Lower leg skin (tissue), 4 donors: ENCODE measurements around the gene CAB39L. TPM values are rescaled to one million over a fixed set of nuclear protein-coding genes. Genes with fewer than 3 reads are reported as not detected.

Experiments used
- DNase-seq, 2 donors: peaks; one replicate each; pipeline ENCODE4 v3.0.0-alpha.2; 2019; ENCODE audit warnings: low spot score in 2 of 2
- H3K4me3 ChIP-seq: fragments of 200-600 bp; sonication (generic); 2 replicates; pipeline ENCODE4 v1.5.1; 2017; ENCODE audit warnings: mild to moderate bottlenecking, low read depth; ENCODE audit not compliant: poor library complexity, severe bottlenecking
- POLR2A ChIP-seq, 2 donors: fragments of 450-650 bp; IDR thresholded peaks; one replicate each; pipeline ENCODE4 v1.6.1; 2016 to 2017; ENCODE audit warnings: antibody characterized with exemption in 2 of 2, mild to moderate bottlenecking in 1 of 2, moderate library complexity in 1 of 2
- WGBS, 2 donors: methylation state at CpG; one replicate each; pipeline ENCODE4 v1.1.5; 2018; 5-methylcytosine and 5-hydroxymethylcytosine counted together
- intact Hi-C: fragments of 100-400 bp; cut with DNase I; formaldehyde crosslinking; loops from one replicate; pipeline ENCODE4 v1.15.0; 2023; ENCODE audit warnings: low total_unique reads
- total RNA-seq, 4 donors: library from RNA; depleted of rRNA; stranded (reverse); fragments of >200 nt; gene quantifications; one replicate each; pipeline ENCODE4 v1.1.0, GENCODE V29; 2016
- TF ChIP-seq, protein P1 (sequence below), 3 donors: fragments of 450-650 bp; IDR thresholded peaks; one replicate each; pipeline ENCODE4 v1.5.1; 2016; ENCODE audit warnings: antibody characterized with exemption in 3 of 3, mild to moderate bottlenecking in 3 of 3, moderate library complexity in 2 of 3

CAB39L gene
- total RNA-seq, 4 donors from 2014 or later, result 14.9 to 31.1 (median 26.3) TPM

DNA sequence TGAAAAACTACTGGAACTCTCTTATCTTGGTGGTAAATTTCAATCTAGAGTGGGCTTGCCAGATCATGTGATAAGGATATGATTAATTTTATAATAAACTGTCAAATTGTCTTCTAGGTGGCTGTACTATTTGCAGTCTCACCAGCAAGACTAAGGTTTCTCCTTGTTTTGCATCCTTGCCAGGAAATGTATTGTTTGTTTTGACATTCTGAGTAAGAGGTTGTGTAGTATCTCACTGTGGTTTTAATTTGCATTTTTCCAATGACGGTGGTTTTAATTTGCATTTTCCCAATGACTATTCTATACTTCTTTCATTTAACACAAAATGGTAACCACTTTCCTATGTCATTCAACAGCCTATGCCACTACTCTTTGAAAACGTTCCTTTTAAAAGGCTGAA is 2.0 kb downstream of the CAB39L start:
- WGBS, 2 donors, result 69 to 83% methylated on average over 2 of the region's 2 CpGs
- no peak overlapping the region for H3K4me3 ChIP-seq
- intact Hi-C loops, result loop anchor here (2.0 to 10.0 kb wide), 2 partner anchors 53 to 167 kb away; partner anchors contain the start of gene PHF11
- no peak for DNase-seq
- no peak for TF ChIP-seq POLR2A (IDR thresholded peaks at IDR 0.05)
- TF ChIP-seq, protein P1, sequence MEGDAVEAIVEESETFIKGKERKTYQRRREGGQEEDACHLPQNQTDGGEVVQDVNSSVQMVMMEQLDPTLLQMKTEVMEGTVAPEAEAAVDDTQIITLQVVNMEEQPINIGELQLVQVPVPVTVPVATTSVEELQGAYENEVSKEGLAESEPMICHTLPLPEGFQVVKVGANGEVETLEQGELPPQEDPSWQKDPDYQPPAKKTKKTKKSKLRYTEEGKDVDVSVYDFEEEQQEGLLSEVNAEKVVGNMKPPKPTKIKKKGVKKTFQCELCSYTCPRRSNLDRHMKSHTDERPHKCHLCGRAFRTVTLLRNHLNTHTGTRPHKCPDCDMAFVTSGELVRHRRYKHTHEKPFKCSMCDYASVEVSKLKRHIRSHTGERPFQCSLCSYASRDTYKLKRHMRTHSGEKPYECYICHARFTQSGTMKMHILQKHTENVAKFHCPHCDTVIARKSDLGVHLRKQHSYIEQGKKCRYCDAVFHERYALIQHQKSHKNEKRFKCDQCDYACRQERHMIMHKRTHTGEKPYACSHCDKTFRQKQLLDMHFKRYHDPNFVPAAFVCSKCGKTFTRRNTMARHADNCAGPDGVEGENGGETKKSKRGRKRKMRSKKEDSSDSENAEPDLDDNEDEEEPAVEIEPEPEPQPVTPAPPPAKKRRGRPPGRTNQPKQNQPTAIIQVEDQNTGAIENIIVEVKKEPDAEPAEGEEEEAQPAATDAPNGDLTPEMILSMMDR (IDR thresholded peaks at IDR 0.05), result no peak

DNA sequence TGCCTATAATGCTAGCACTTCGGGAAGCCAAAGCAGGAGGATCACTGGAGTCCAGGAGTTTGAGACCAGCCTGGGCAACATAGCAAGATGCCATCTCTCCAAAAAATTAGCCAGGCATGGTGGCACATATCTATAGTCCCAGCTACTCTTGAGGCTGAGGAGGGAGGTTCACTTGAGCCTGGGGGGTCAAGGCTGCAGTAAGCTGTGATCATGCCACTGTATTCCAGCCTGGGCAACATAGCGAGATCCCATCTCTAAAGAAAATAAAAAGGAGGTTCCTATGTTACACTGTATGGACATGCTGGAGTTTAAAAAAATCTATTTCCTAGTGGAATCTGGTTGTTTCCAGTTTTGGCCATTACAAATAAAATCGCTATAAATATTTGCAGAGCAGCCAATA is 2.6 kb downstream of the CAB39L start:
- TF ChIP-seq, protein P1 (IDR thresholded peaks at IDR 0.05), result no peak
- TF ChIP-seq POLR2A (IDR thresholded peaks at IDR 0.05), result no peak
- H3K4me3 ChIP-seq, result no peak overlapping the region
- 93 to 96% methylated on average over 3 of the region's 3 CpGs for WGBS, 2 donors
- intact Hi-C loops, result loop anchor here (2.0 to 10.0 kb wide), 2 partner anchors 53 to 167 kb away; partner anchors contain the start of gene PHF11
- DNase-seq, result no peak

DNA sequence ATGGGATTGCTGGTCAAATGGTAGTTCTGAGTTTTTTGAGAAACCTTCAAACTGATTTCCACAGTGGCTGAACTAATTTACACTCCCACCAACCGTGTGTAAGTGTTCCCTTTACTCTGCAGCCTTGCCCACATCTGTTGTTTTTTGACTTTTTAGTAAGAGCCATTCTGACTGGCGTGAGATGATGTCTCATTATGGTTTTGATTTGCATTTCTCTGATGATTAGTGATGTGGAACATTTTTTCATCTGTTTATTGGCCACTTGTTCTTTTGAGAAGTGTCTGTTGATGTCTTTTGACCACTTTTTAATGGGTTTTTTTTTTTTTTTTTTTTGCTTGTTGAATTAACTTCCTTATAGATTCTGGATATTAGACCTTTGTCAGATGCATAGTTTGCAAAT is 4.3 kb downstream of the CAB39L start:
- intact Hi-C loops, result loop anchor here (2.0 to 10.0 kb wide), 3 partner anchors 55 to 943 kb away; partner anchors contain the start of gene PHF11
- 63 to 70% methylated on average over 2 of the region's 2 CpGs for WGBS, 2 donors
- no peak for TF ChIP-seq POLR2A (IDR thresholded peaks at IDR 0.05)
- TF ChIP-seq, protein P1 (IDR thresholded peaks at IDR 0.05), result no peak
- H3K4me3 ChIP-seq, result no peak overlapping the region
- no peak for DNase-seq

DNA sequence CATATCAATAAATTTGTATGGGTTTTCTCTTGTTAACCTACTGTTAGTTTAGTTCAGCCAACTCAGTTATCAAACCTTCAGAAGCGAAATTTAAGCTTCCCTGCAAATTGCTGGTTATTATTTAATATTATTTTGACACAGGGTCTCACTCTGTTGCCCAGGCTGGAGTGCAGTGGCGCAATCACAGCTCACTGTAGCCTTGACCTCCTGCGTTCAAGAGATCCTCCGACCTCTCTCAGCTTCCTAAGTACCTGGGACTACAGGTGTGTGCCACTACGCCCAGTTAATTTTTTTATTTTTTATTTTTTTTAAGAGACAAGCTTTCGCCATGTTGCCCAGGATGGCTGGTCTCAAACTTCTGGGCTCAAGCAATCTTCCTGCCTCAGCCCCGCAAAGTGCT is 6.2 kb downstream of the CAB39L start:
- no peak overlapping the region for H3K4me3 ChIP-seq
- DNase-seq, result no peak
- 87 to 93% methylated on average over 7 of the region's 7 CpGs for WGBS, 2 donors
- intact Hi-C loops, result loop anchor here (1.0 to 5.0 kb wide), 2 partner anchors 135 to 945 kb away; no protein-coding TSS in a partner anchor
- no peak for TF ChIP-seq POLR2A (IDR thresholded peaks at IDR 0.05)
- TF ChIP-seq, protein P1 (IDR thresholded peaks at IDR 0.05), result no peak

DNA sequence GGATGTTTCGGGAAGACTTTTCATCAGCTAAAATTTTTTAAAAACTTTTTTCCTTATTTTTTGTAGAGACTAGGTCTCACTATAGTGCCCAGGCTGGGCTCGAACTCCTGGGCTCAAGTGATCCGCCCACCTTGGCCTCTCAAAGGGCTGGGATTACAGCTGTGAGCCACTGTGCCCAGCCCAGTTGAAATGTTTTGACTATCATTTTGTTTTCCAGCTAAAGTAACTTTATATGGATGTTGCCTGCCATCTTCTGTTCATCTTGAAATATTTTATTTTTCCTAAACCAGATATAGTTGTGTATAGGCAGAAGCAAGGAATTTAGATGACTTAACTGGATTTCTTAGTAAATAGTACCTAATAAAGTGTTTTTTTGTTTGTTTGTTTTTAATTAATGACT is 7.0 kb downstream of the CAB39L start:
- no peak overlapping the region for H3K4me3 ChIP-seq
- intact Hi-C loops, result loop anchor here (1.0 to 5.0 kb wide), 2 partner anchors 135 to 945 kb away; no protein-coding TSS in a partner anchor
- TF ChIP-seq, protein P1 (IDR thresholded peaks at IDR 0.05), result no peak
- no peak for TF ChIP-seq POLR2A (IDR thresholded peaks at IDR 0.05)
- DNase-seq, result peak in 1 of 2 donors; percentile 30
- 37 to 40% methylated on average over 3 of the region's 3 CpGs for WGBS, 2 donors

DNA sequence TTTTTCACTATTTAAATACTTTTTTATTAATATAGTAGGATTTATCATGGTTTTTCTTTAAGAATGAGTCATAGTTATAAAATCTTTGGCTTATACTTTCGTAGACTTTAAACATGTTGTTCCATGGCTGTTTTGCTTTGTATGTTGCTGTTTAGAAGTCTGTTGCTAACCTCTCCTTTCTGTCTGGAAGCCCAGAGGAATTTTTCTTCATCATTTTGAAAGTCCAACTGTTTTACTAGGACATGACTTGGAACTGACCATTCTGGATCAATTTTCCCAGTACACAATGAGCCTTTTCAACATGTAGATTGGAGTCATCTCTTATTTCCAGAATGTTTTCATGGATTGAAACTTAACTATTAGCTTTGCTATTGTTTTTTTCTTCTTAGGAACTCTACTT is 7.9 kb downstream of the CAB39L start:
- 31 to 40% methylated on average over 1 of the region's 1 CpG for WGBS, 2 donors
- no peak for DNase-seq

More for the DNA sequence above, 7.9 kb downstream of the CAB39L start:
- H3K4me3 ChIP-seq, result no peak overlapping the region
- intact Hi-C loops, result loop anchor here (5.0 kb wide), 1 partner anchor 946 kb away; no protein-coding TSS in a partner anchor
- TF ChIP-seq, protein P1 (IDR thresholded peaks at IDR 0.05), result no peak
- TF ChIP-seq POLR2A (IDR thresholded peaks at IDR 0.05), result no peak
